ENCODE measurements around the gene PGBD5.

Gene PGBD5

DNA sequence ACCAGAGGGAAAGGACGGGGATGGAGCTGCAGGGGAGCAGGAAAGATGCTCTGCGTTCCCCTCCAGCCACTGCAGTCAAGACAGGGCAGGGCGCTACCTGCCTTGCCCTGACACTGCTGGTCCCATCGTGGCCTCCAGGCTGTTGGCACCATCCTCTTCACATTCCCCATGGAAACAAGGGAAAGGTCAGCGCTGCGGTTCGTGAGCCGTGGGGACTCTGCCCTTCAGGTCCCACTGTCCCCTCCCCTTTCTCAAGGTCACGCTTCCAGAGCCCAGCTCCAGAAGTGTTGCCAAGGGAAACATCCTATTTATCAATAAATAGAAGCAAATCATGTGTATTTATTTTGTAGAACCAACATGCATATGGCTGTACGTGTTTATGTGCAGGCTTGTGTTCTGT is 56.0 kb downstream of the PGBD5 start:
- Mint-ChIP-seq H3K36me3 (no peaks in the 10 kb centered on the region), H3K27ac (no peak overlapping the region), H3K27me3 (peaks cover 14 to 18% of the 10 kb centered on the region in 2 donors), H3K4me1 (no peaks in the 10 kb centered on the region), H3K4me3 (no peak overlapping the region), H3K9me3 (no peaks in the 10 kb centered on the region)
- ATAC-seq (replicated peaks) (no peak), DNase-seq (no peak)

DNA sequence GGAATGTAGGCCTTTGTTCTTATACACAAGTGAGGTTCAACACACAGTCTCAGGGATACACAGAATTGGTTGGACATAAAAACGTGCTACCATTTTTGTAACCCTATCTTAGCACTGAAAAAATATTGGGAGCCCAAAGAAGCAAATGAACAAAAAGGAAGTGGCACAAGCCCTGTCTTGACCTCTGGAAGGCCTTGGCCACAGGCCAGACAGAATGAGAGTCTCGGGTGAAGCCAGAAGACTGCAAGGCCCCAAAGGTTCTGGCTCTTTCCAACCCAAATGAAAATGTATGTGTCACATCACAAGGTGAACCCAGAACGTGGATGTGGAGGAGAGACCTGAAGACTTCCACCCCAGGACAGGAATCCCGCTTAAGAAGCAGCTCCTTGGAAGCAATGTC is 57.3 kb downstream of the PGBD5 start:
- H3K4me3 Mint-ChIP-seq = no peak overlapping the region
- no peak for ATAC-seq (replicated peaks)

GRCh38 chr1:230368363-230368762 is 57.8 kb downstream of the PGBD5 start:
- no peaks in the 10 kb centered on the region for H3K9me3 Mint-ChIP-seq

More for the DNA sequence above, 57.3 kb downstream of the PGBD5 start:
- H3K27me3 Mint-ChIP-seq = peaks cover 15 to 18% of the 10 kb centered on the region in 2 donors
- no peak for DNase-seq
- H3K27ac Mint-ChIP-seq = no peak overlapping the region
- H3K36me3 Mint-ChIP-seq = no peaks in the 10 kb centered on the region
- H3K9me3 Mint-ChIP-seq = no peaks in the 10 kb centered on the region
- H3K4me1 Mint-ChIP-seq = no peaks in the 10 kb centered on the region

GRCh38 chr1:230366504-230366915 is 59.6 kb downstream of the PGBD5 start:
- Mint-ChIP-seq H3K4me1 (no peaks in the 10 kb centered on the region), H3K36me3 (no peaks in the 10 kb centered on the region), H3K27me3 (peaks cover 18 to 22% of the 10 kb centered on the region in 2 donors), H3K4me3 (no peak overlapping the region), H3K9me3 (no peaks in the 10 kb centered on the region), H3K27ac (no peak overlapping the region)
- ATAC-seq (replicated peaks) = no peak
- no peak for DNase-seq

More at GRCh38 chr1:230368363-230368762, 57.8 kb downstream of the PGBD5 start:
- DNase-seq (no peak), ATAC-seq (replicated peaks) (no peak)
- Mint-ChIP-seq H3K36me3 (no peaks in the 10 kb centered on the region), H3K27me3 (peaks cover 15 to 18% of the 10 kb centered on the region in 2 donors), H3K4me3 (no peak overlapping the region), H3K4me1 (no peaks in the 10 kb centered on the region), H3K27ac (no peak overlapping the region)

GRCh38 chr1:230365723-230366307 is 60.3 kb downstream of the PGBD5 start:
- Mint-ChIP-seq H3K4me1 (no peaks in the 10 kb centered on the region), H3K27me3 (peaks cover 18 to 22% of the 10 kb centered on the region in 2 donors), H3K4me3 (no peak overlapping the region), H3K36me3 (no peaks in the 10 kb centered on the region), H3K27ac (no peak overlapping the region), H3K9me3 (peaks cover under 1 to 2% of the 10 kb centered on the region in 2 donors)
- DNase-seq (no peak), ATAC-seq (replicated peaks) (no peak)

GRCh38 chr1:230362949-230363348 is 63.2 kb downstream of the PGBD5 start:
- no peak overlapping the region for H3K27ac Mint-ChIP-seq
- no peak overlapping the region for H3K4me3 Mint-ChIP-seq
- peaks cover 2 to 6% of the 10 kb centered on the region in 2 donors for H3K9me3 Mint-ChIP-seq
- DNase-seq (no peak), ATAC-seq (replicated peaks) (no peak)
- peaks cover 7 to 22% of the 10 kb centered on the region in 2 donors for H3K27me3 Mint-ChIP-seq
- no peaks in the 10 kb centered on the region for H3K36me3 Mint-ChIP-seq
- H3K4me1 Mint-ChIP-seq = no peaks in the 10 kb centered on the region

DNA sequence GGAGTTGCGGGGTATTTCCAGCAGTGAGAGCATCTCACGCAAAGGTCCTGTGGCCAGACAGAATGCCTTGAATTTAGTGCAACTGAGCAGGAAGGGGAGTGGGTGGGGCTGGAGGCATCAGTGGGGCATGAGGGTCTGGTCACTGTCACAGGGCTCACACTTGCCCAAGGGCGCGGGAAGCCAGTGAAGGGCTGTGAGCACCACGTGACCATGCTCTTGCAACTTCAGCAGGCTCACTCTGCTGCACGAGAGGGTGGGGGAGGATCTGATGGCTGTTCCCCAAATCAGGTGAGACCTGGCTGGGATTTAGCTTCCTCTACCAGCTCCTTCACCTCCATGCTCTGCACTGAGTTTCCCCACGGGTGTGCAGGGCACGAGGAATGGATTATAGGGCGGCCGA is 64.2 kb downstream of the PGBD5 start:
- DNase-seq = no peak
- Mint-ChIP-seq H3K36me3 (no peaks in the 10 kb centered on the region), H3K27me3 (peaks cover 4 to 18% of the 10 kb centered on the region in 2 donors), H3K4me1 (no peaks in the 10 kb centered on the region), H3K4me3 (no peak overlapping the region), H3K27ac (no peak overlapping the region), H3K9me3 (peaks cover 2 to 6% of the 10 kb centered on the region in 2 donors)
- ATAC-seq (replicated peaks) = no peak

- Mint-ChIP-seq H3K4me1 (no peaks in the 10 kb centered on the region), H3K4me3 (no peak overlapping the region), H3K9me3 (peaks cover 2 to 6% of the 10 kb centered on the region in 2 donors), H3K27me3 (peaks cover 4 to 8% of the 10 kb centered on the region in 2 donors), H3K36me3 (no peaks in the 10 kb centered on the region), H3K27ac (no peak overlapping the region)
- DNase-seq (no peak), ATAC-seq (replicated peaks) (no peak)
These were observed 66.0 kb downstream of the PGBD5 start for GRCh38 chr1:230359992-230360668.

DNA sequence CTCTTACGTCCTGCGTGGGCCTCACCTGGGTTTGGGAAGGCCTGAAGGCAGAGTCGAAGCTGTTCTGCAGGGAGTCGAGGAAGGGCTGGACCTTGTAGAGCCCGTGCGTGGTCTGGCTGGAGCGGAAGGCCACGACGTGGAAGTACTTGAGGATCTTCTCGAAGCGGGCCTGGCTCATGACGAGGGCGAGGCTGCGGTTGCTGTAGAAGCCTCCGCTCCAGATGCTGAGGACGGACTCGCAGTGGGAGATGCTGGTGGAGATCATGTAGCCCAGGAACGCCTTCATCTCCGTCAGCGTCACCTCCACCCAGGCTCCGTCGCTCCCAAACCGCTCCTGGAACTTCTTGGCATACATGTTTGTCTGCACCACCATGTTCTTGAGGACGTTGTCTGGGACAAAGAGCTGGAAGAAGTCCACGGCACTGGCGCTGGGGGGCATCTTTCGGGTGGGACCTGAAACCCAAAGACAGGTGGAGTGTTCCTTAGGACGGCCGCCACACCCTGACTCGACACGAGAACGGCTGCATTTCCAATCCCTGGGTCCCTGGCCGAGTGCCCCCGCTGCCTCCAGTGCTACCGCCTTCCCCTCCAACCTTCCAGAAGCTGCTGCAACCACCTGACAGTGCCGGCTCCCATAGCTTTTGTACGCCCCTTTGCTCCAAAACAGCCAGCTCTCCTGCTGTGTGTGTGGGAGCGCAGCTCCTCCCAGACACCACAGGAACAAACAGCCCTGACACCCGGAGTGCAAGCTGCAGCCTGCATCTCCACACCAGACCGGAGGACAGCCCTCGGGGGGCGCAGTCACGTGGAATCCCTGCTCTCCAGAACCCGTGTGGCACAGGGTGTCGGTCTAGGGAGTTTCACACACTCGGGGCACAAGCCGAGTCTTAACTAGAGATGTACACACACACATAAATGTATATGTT is 69.0 kb downstream of the PGBD5 start:
- H3K27ac Mint-ChIP-seq = no peak overlapping the region
- DNase-seq = no peak
- H3K9me3 Mint-ChIP-seq = peaks cover 2 to 6% of the 10 kb centered on the region in 2 donors
- no peak overlapping the region for H3K4me3 Mint-ChIP-seq
- peaks cover 0 to 7% of the 10 kb centered on the region in 2 donors for H3K27me3 Mint-ChIP-seq
- H3K4me1 Mint-ChIP-seq = no peaks in the 10 kb centered on the region
- ATAC-seq (replicated peaks) = no peak
- no peaks in the 10 kb centered on the region for H3K36me3 Mint-ChIP-seq

DNA sequence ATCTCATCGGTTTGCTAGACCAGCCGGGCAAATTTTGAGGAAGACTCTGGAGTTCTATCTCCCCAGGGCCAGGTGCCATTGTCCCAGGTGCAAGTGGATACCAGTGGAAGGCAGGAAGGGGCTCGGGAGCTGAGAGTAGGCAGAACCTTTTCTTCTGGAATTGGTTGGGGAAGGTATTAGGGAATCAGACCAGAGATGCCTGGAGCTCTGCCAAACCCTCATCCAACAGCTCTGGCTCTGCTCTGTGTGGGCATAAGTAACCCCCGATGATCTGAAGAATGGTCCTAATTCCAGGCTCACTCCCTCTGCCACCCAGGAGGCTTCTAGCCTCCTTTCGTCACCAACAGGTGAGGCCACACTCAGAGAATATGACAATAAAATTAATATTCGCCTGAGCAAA is 69.9 kb downstream of the PGBD5 start:
- no peak for DNase-seq
- no peaks in the 10 kb centered on the region for H3K4me1 Mint-ChIP-seq
- no peak overlapping the region for H3K4me3 Mint-ChIP-seq
- peaks cover 0 to 7% of the 10 kb centered on the region in 2 donors for H3K27me3 Mint-ChIP-seq
- no peak overlapping the region for H3K27ac Mint-ChIP-seq
- H3K36me3 Mint-ChIP-seq = no peaks in the 10 kb centered on the region
- ATAC-seq (replicated peaks) = no peak
- H3K9me3 Mint-ChIP-seq = peaks cover 2 to 6% of the 10 kb centered on the region in 2 donors

DNA sequence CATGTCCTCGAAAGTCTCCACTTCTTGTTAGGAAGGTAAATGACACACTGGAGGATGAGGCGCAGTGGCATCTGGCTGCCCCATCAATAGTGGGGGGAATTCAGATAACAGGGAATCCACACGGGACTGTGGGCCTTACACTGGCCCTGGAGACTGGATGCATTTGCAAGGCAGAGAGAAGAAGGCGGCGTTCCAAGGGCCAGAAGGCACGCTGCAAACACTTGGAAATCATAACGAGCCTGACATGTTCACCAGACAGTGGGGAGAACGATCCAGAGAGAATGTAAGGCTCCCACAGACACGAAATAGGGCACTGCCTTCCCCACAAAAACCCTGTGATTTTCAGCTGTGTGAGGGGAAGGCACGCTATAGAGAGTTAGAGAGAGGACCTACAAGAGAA is 70.5 kb downstream of the PGBD5 start:
- H3K36me3 Mint-ChIP-seq = no peaks in the 10 kb centered on the region
- peaks cover 0 to 7% of the 10 kb centered on the region in 2 donors for H3K27me3 Mint-ChIP-seq
- no peak for ATAC-seq (replicated peaks)
- H3K4me3 Mint-ChIP-seq = no peak overlapping the region
- H3K9me3 Mint-ChIP-seq = peaks cover 0 to 3% of the 10 kb centered on the region in 2 donors
- H3K4me1 Mint-ChIP-seq = no peaks in the 10 kb centered on the region
- H3K27ac Mint-ChIP-seq = no peak overlapping the region
- DNase-seq = no peak

- Mint-ChIP-seq H3K4me1 (no peaks in the 10 kb centered on the region), H3K9me3 (no peaks in the 10 kb centered on the region), H3K27me3 (peaks cover 4 to 7% of the 10 kb centered on the region in 2 donors), H3K27ac (no peak overlapping the region), H3K36me3 (no peaks in the 10 kb centered on the region), H3K4me3 (no peak overlapping the region)
- DNase-seq = no peak
- no peak for ATAC-seq (replicated peaks)
These were observed 71.0 kb downstream of the PGBD5 start for GRCh38 chr1:230355128-230355527.

DNA sequence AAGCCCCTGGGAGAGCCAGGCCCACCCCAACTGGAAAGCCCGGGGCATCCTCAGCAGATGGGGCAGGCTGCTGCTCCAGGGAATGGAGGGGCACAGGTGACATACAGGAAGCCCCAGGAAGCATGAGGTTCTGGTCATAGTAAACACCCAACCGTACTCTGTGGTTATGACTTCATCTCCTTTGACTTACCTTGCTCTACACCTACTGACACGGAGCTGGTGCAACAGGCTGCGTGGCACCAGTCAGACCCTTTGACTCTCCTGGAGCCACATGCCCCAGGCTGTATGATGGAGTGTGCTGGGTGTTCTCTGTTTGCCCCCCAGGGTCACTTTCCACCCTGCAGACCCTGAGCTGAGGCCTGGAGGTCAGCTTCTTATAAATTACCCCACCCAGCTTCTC is 72.1 kb downstream of the PGBD5 start:
- Mint-ChIP-seq H3K27ac (no peak overlapping the region), H3K27me3 (peaks cover 7 to 10% of the 10 kb centered on the region in 2 donors), H3K4me1 (no peaks in the 10 kb centered on the region), H3K4me3 (no peak overlapping the region), H3K9me3 (no peaks in the 10 kb centered on the region), H3K36me3 (no peaks in the 10 kb centered on the region)
- DNase-seq = no peak
- ATAC-seq (replicated peaks) = no peak

DNA sequence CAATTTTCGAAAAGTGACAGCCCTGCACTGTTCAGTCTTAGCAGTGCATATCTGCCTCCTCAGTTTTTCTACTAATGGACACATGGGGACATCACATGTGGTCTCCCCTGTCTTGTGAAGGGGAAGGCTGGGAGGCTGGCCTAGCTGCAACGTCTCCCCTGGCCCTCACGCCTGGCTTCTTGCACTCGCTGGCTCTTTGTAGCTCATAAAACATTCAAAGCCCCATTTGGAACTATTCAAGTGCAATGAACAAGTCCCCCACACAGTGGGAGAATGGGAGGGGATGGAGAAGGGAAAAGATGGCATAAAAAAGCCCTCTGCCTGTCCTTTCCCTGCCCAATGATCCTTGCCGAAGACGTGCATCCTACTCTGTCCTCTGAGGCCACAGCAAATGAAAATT is 73.6 kb downstream of the PGBD5 start:
- Mint-ChIP-seq H3K27me3 (peaks cover 12 to 23% of the 10 kb centered on the region in 2 donors), H3K4me1 (no peaks in the 10 kb centered on the region), H3K27ac (no peak overlapping the region), H3K4me3 (no peak overlapping the region), H3K9me3 (no peaks in the 10 kb centered on the region), H3K36me3 (no peaks in the 10 kb centered on the region)
- no peak for DNase-seq
- ATAC-seq (replicated peaks) = no peak
